Measurements from ENCODE around the gene AP2B1.
A peak's percentile ranks its signal among the peaks of the same experiment; 100 is the strongest.

Gene AP2B1

GRCh38 chr17:35728551-35728950, 141.4 kb downstream of the AP2B1 start:
- TF ChIP-seq CTCF (IDR thresholded peaks at IDR 0.05): no peak
- no peak overlapping the region for H3K4me3 Mint-ChIP-seq
- peaks cover 20% of the 10 kb centered on the region for H3K36me3 Mint-ChIP-seq (ENCODE audit: low read depth)
- peaks cover 3% of the 10 kb centered on the region for H3K27me3 Mint-ChIP-seq (ENCODE audit: low read depth, poor library complexity)
- peaks cover 85% of the 10 kb centered on the region for H3K4me1 Mint-ChIP-seq
- DNase-seq: no peak
- no peaks in the 10 kb centered on the region for H3K9me3 Mint-ChIP-seq
- no peak overlapping the region for H3K27ac Mint-ChIP-seq

GRCh38 chr17:35729405-35729833, 142.3 kb downstream of the AP2B1 start:
- Mint-ChIP-seq H3K4me3 (peak overlapping the region; percentile 25), H3K36me3 (ENCODE audit: low read depth) (peaks cover 11% of the 10 kb centered on the region), H3K27me3 (ENCODE audit: low read depth, poor library complexity) (peaks cover 3% of the 10 kb centered on the region), H3K9me3 (no peaks in the 10 kb centered on the region), H3K4me1 (peaks cover 80% of the 10 kb centered on the region), H3K27ac (no peak overlapping the region)
- TF ChIP-seq CTCF (IDR thresholded peaks at IDR 0.05): no peak
- DNase-seq: no peak

GRCh38 chr17:35730400-35731005, 143.4 kb downstream of the AP2B1 start:
- no peak for TF ChIP-seq CTCF (IDR thresholded peaks at IDR 0.05)
- DNase-seq: no peak
- no peak overlapping the region for H3K27ac Mint-ChIP-seq
- peak overlapping the region; percentile 78 for H3K4me3 Mint-ChIP-seq
- peaks cover 8% of the 10 kb centered on the region for H3K27me3 Mint-ChIP-seq (ENCODE audit: low read depth, poor library complexity)
- no peaks in the 10 kb centered on the region for H3K9me3 Mint-ChIP-seq
- H3K4me1 Mint-ChIP-seq: peaks cover 69% of the 10 kb centered on the region
- H3K36me3 Mint-ChIP-seq (ENCODE audit: low read depth): peaks cover under 1% of the 10 kb centered on the region

- Mint-ChIP-seq H3K4me1 (peaks cover 61% of the 10 kb centered on the region), H3K27ac (peak within 1 kb of the TSS; percentile 77), H3K4me3 (peak within 1 kb of the TSS; percentile 92), H3K36me3 (ENCODE audit: low read depth) (no peaks in the 10 kb centered on the region), H3K9me3 (no peaks in the 10 kb centered on the region), H3K27me3 (ENCODE audit: low read depth, poor library complexity) (peaks cover 11% of the 10 kb centered on the region)
- DNase-seq: peak; percentile 82
- TF ChIP-seq CTCF (IDR thresholded peaks at IDR 0.05): no peak
Observed at GRCh38 chr17:35731239-35731916, 144.3 kb downstream of the AP2B1 start, which contains the start of gene RASL10B. Gene RASL10B, plus strand, starts transcription at chr17:35731639. Its CDS starts 3,546 bp downstream, at chr17:35735185.

GRCh38 chr17:35731917-35732805, 145.0 kb downstream of the AP2B1 start:
- H3K4me1 Mint-ChIP-seq: peaks cover 53% of the 10 kb centered on the region
- peaks cover 11% of the 10 kb centered on the region for H3K27me3 Mint-ChIP-seq (ENCODE audit: low read depth, poor library complexity)

More at GRCh38 chr17:35731917-35732805, 145.0 kb downstream of the AP2B1 start:
- no peak for TF ChIP-seq CTCF (IDR thresholded peaks at IDR 0.05)
- peak; percentile 65 for DNase-seq
- Mint-ChIP-seq H3K27ac (peak overlapping the region; percentile 77), H3K4me3 (peak overlapping the region; percentile 92), H3K36me3 (ENCODE audit: low read depth) (peaks cover 1% of the 10 kb centered on the region), H3K9me3 (no peaks in the 10 kb centered on the region)

Data from nephron progenitor cell (in vitro differentiated cells).